HCT116 (cell line): ENCODE measurements around the gene IMPG1.

ENCODE experiments used
- CTCF ChIP-seq, 3 experiments: fragments of 200-600 bp in 1 of 3; sonication (generic) in 1 of 3; IDR thresholded peaks in 2 of 3; conservative IDR thresholded peaks in 1 of 3; 2 replicates each; pipeline ENCODE4 v1.5.1; 2012 to 2017; ENCODE audit warnings: low read depth in 2 of 3, low read length in 2 of 3, antibody characterized with exemption in 1 of 3, borderline replicate concordance in 1 of 3, control low read depth in 1 of 3, mild to moderate bottlenecking in 1 of 3, mixed read lengths in 1 of 3, mixed run types in 1 of 3, moderate library complexity in 1 of 3; ENCODE audit not compliant: insufficient read depth in 1 of 3
- EZH2 ChIP-seq: fragments of 200-600 bp; sonication (generic); IDR thresholded peaks from 2 replicates; pipeline ENCODE4 v1.6.1; 2017; ENCODE audit warnings: antibody characterized with exemption, mixed run types
- EZH2phosphoT487 ChIP-seq: fragments of 200-600 bp; IDR thresholded peaks from 2 replicates; pipeline ENCODE4 v1.6.1; 2018; ENCODE audit warnings: antibody characterized with exemption, borderline replicate concordance
- POLR2A ChIP-seq: IDR thresholded peaks from 2 replicates; pipeline ENCODE4 v1.7.0; 2011; ENCODE audit warnings: borderline replicate concordance; ENCODE audit not compliant: insufficient read depth, insufficient read length; ENCODE audit errors: extremely low read depth

GRCh38 chr6:75991941-75992340 is 80.5 kb downstream of the IMPG1 start:
- TF ChIP-seq POLR2A (no peak), EZH2phosphoT487 (no peak), CTCF (IDR thresholded peaks at IDR 0.05 in 2 of 3, conservative IDR thresholded peaks at IDR 0.05 in 1 of 3; ENCODE audit: borderline replicate concordance in 1 of 3, insufficient read depth in 1 of 3, low read depth in 2 of 3, low read length in 2 of 3) (no peak), EZH2 (no peak)
